NCI-H510A treated with DMSO at 0.1 percent for 48 hours (cell line): ENCODE data around the gene LPAR3.

Source experiments
- DNase-seq: peaks from one replicate; lab custom pipeline; 2025; lab: John Stamatoyannopoulos, UW

LPAR3 gene

GRCh38 chr1:84774669-84775534 is 118.1 kb downstream of the LPAR3 start:
- DNase-seq, result no peak

GRCh38 chr1:84773933-84774497 is 119.0 kb downstream of the LPAR3 start:
- no peak for DNase-seq

DNA sequence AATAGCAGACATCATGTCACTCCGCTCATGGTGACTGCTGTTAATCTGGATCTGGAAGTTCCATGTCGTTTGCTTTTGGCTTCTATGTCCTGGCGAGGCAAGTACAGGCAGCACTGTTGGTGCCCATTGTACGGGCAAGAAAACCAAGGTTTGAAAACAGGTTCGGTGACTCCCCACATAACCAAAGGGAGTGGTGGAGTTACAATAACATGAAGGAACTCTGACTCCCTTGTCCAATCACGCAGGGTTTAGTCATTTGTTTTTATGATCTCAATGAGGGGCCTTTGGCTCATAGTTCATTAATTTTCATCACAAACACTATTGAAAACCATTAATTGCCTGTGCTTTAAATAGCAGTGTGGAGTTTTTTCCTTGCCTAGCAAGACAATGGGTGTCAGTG is 119.8 kb downstream of the LPAR3 start:
- DNase-seq, result no peak

- peak; percentile 88 for DNase-seq
These were observed 120.5 kb downstream of the LPAR3 start for GRCh38 chr1:84772428-84772943.

DNA sequence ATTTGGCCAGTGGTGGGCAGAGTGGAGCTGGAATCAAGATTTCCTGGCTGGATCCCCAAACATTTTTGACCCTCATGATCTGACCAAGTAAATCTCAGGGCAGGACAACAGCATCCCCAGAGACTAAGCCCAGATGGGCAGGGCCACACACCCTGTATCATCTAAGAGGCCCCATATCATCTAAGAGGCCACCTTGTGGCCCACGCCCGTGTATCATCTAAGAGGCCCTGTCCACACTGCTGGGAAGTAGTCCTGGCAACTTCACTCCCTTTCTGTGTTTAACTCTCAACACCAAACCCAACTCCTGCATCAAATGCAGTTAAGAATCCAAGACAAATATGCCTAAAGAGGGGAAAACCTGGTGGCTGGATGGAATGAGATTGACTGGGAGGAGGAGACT is 121.1 kb downstream of the LPAR3 start:
- DNase-seq, result no peak

DNA sequence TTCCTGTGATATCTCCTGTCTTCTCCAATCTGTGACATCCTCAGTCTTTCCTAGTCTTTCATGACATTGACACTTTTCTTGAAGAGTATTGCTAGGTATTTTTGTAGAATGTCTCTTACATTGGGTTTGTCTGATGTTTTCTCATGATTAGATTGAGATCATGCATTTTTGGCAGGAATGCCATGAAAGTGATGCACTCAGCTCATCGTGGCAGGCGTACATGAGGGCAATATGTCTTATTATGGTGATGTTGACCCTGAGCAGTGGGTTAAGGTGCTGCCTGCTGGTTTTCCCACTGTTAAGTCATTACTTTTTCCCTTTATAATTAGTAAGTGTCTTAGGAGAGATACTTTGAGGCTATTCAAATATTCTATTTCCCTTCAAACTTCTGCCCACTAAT is 122.5 kb downstream of the LPAR3 start:
- no peak for DNase-seq

DNA sequence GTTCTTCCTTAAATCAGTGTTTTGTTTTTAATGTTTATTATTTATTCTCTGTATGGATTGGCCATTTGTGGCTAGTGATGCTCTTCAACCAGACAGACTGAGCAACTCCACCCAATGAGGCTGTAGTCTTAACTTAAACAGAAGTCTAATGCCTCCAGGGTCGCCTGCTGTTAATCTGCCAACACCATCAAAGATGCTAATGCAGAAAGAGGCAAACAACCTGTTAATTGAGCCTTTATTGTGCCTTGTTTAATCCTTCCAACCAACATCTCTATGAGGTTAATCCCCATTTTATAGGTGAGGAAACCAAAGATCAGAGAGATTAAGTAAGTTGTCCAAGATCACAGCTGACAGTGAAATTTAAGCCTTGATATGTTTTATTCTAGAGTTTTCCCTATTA is 123.4 kb downstream of the LPAR3 start:
- DNase-seq, result no peak

GRCh38 chr1:84768634-84769033 is 124.4 kb downstream of the LPAR3 start:
- no peak for DNase-seq

DNA sequence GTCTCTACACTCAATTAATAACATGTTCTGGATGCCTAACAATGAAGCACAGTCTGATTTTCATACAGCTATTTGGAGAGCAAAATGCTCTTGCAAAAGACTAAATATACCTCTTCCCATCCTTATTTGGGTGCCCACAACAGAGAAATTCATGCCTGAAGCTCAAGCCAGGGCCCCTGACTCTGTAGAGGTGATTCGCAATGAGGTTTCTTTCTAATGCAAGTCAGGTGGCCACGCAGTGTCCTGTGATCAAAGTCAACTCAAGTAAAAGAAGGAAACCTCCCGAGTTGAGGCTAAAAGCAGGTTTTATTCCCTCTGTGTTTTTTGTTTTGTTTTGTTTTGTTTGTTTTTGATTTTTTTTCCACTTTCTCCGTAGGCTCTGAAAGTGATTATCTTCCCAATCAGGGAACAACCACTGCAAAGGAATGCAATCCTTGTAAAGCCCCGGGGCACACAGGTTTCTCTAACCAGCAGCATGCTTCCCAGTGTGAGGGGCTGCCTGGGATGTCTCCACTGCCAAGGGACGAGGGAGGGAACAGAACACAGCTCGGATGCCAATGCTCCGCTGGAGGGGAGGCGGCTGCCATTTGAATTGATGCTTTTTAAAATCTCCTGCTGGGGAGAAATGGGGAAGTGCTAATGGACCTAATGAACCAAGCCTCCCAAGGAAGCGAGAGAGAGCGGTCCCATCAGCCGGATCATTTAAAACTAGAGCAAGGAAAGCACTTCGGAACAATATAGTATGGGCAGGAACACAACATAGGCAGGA is 128.9 kb downstream of the LPAR3 start:
- no peak for DNase-seq

DNA sequence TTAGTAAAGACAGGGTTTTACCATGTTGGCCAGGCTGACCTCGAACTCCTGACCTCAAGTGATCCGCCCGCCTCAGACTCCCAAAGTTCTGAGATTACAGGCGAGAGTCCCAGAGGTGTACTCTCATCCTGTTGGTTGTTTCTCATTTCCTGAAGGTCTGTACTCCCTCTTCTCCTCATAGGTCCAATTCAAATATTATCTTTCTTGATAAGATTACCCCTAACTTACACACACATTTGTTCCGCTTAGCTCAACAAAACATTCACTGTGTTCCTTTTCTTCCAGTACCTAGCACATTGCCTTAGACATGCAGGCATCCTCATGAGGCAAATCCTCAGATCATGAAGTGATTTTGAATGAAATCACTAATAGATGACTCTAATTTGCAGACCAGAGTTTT is 130.3 kb downstream of the LPAR3 start:
- DNase-seq, result no peak
